Medulla oblongata (tissue), 1 donor: ENCODE measurements around the gene RBM26.
"Not testable (repeated sequence)": the region's sequence is repeated elsewhere in the genome, so short reads cannot be mapped to it uniquely, and the experiment has no call there.

Source experiments
- DNase-seq: peaks from one replicate; pipeline ENCODE4 v3.0.0-alpha.2; 2015; ENCODE audit errors: extremely low spot score

RBM26 gene

GRCh38 chr13:79386125-79386826 is 19.8 kb downstream of the RBM26 start:
- DNase-seq = no peak

DNA sequence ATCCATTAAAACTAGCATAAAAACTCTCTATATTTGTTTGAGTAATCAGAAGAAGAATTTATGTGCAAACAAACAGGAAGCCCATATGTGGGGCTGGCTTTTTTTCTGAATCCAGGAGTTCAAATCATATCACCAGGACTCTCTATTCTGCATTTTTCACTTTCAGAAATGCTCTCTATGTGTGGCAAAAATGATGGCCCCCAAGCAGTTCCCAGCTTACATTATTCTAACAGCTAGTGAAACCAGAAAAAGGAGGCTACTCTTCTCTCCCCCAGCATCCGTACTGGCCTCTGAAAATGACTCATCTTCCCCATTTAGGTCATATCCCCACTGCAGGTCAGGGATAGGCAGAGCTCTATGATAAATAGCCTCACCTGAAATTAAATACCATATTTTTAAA is 20.4 kb downstream of the RBM26 start:
- no peak for DNase-seq

DNA sequence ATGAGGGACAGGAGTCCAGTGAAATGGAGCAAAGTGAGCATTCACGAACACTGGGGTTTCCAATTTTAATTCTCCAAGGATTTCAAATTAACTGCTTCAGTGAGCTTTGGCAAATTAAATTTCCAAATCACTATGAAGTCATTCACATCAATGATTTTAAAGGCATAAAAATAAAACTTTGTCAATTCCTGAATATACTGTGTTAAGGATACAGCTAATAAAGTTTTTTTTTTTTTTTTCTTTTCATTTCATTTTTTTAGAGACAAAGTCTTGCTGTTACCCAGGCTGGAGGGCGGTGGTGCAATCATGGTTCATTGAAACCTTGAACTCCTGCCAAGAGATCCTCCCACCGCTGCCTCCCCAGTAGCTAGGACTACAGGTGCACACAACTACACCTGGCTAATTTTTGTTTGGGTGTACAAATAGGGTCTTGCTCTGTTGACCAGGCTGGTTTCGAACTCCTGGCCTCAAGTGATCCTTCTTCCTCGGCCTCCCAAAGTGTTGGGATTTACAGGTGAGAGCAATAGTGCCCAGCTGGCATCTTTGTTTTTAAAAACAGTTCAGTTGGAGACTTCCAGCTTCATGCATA is 21.9 kb downstream of the RBM26 start:
- no peak for DNase-seq

DNA sequence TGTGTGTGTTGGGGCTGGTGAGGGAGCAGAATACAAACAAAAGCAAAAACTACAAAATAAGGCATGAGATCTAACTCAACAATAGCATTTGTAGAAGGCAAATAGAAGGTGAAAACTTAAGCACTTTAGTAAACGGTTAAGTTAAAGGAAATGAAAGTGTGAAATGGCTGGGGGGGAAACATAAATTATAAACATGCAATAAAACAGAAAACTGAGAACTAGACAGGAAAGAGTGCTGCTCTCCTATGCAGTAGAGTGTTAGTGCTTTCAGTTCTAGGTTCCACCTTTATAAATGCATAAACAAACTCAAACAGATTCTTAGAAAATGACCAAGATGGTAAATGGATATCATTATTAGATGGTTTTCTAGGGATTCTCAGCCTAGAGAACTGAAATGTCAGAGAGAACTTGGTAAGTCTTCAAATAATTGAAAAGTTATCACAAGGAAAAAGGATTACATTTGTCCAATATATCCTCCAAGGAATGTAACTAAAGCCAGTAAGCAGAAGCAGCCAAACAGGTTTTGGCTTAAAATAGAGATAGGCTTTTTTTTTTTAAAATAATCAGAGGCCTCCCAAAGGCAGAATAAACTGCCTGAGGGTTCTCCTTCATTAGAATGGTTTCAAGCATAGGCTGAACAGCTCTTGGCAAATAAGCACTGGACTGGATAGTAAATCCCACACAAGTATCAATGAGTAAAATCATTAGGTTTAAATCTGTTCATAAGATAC is 23.3 kb downstream of the RBM26 start:
- no peak for DNase-seq

GRCh38 chr13:79380997-79381396 is 25.1 kb downstream of the RBM26 start:
- DNase-seq = no peak

DNA sequence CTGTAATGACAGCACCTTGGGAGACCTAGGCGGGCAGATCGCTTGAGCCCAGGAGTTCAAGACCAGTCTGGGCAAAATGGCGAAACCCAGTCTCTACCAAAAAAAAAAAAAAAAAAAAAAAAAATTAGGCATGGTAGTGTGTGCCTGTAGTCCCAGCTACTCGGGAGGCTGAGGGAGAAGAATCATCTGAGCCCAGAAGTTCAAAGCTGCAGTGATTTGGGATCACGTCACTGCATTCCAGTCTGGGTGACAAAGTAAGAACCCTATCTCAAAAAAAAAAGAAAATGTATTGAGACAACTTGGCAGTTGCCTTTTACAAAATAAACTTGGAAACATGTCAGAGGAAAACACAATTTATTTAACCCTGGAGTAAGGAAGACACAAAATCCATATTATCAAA is 26.8 kb downstream of the RBM26 start:
- no peak for DNase-seq

GRCh38 chr13:79376843-79377242 is 29.2 kb downstream of the RBM26 start:
- no peak for DNase-seq

DNA sequence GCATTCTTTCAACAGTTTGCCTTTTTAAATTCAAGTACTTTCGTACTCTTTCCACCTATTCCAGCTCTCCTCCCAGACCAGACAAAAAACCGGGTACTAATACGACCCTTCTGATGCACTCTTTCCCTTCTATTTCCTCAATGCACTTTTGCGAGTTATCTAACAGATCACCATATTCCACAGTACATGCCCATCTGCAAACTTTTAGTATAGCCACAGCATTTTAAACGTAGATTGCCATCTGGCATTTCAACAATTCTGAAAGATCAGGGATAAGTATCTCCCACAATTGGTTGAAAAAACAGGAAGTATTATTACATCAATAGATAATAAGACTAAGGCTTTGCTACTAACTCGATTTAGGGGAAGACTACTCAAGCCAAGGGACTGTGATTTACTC is 31.5 kb downstream of the RBM26 start:
- no peak for DNase-seq

DNA sequence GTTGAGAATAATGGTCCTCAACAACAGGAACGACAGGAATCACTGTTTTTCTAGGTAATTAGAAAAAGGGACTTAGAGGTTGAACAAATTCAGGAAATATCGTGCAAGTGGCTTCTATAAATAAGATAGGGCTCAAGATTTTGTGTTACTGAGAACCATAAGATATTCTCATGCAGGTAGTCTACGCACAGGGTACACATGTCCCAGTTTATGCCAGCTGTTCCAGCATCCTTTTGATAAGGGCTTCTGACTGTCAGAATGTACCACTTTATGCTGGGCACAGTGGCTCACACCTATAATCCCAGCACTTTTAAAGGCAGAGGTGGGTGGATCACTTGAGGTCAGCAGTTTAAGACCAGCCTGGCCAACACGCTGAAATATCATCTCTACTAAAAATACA is 32.1 kb downstream of the RBM26 start:
- no peak for DNase-seq

GRCh38 chr13:79369226-79369625 is 36.8 kb downstream of the RBM26 start:
- DNase-seq = no peak

DNA sequence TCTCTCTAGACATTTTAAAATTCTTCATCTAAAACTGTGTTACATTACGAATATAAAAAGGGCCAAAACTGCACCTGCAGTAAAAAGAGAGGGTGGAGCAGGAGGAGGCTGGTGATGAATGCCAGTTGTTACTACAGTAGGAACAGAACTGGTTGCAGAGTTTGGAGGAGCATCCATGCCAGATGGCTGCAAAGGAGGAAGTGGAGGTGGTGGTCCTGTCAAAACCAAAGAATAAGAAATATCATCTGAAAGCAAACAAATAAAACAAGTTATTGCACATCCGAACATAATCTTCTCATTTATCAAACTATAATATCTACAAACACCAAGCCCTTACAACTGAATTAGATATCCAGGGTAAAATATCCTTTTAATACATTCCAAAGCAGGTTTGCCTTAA is 40.1 kb downstream of the RBM26 start:
- DNase-seq = no peak

GRCh38 chr13:79361299-79361698 is 44.8 kb downstream of the RBM26 start:
- DNase-seq = no peak

GRCh38 chr13:79360095-79360494 is 46.0 kb downstream of the RBM26 start:
- no peak for DNase-seq

- no peak for DNase-seq
Observed at GRCh38 chr13:79359064-79359463, 47.0 kb downstream of the RBM26 start.

DNA sequence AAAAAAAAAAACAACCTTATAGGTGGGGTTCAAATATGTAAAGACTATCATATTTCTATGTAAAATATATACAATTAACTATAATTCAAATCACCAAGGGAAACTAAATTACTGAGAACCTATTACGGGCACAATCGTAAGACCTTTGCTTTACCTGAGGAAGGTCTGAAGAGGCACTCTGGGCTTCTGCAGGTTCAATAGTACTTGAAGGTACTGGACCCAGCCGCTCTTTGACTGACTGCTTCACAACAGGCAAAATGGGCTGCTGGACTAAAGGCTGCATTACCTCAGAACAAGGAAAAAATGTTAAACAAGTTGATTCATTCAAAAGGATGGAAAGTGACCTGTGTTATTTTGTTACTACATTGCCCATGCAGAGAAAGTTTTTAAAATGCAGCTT is 51.8 kb downstream of the RBM26 start:
- no peak for DNase-seq

GRCh38 chr13:79353693-79354092 is 52.4 kb downstream of the RBM26 start:
- DNase-seq = no peak

GRCh38 chr13:79352107-79352506 is 53.9 kb downstream of the RBM26 start:
- DNase-seq = no peak

- not testable (repeated sequence) for DNase-seq
Observed at GRCh38 chr13:79349608-79350007, 56.4 kb downstream of the RBM26 start.

- no peak for DNase-seq
Observed at GRCh38 chr13:79349011-79349410, 57.0 kb downstream of the RBM26 start.

- DNase-seq = no peak
Observed at GRCh38 chr13:79346300-79346914, 59.6 kb downstream of the RBM26 start.

DNA sequence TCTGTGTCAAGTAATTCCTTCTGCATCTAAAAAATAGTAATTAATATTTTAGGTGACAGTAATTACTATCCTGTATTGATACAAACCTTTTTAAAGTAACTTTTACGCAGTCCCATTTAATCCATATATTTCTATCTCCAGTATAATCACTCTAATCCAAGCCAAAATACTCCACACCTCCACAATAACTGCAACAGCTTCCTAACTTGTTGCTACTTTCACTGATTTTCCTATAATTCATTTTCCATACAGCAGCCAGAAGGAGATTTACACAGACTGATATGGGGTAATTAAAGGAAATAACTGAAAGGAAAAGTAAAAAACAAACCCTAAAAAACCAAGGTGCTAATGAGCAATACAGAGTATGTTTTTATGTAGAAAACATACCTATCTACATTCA is 64.9 kb downstream of the RBM26 start:
- no peak for DNase-seq

GRCh38 chr13:79340490-79340889 is 65.6 kb downstream of the RBM26 start:
- DNase-seq = no peak

DNA sequence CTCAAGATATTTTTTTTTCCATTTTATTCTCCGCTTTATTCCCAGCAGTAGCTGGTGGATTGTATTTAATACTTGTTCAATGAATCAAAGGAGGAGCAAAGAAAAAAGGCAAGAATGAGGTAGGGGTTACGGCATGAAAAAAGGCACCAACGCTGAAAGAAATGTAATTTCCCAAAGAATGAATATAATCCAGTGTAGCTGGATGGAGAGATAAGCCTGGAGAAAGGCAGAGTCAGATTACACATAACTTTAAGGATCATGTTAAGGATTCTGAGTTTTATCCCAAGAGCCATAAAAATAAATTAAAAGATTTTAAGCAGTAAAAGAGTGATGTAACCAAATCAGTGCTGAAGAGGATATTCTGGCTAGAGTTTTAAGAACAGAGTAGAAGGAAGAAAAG is 67.7 kb downstream of the RBM26 start:
- DNase-seq = no peak
